GM19452 (cell line): ENCODE measurements around the gene SYCN.

Source experiments
- ATAC-seq: cut with Tn5 transposase; IDR thresholded peaks from one replicate; pipeline ENCODE4 v1.9.1; 2021; ENCODE audit not compliant: unreplicated experiment

SYCN gene

DNA sequence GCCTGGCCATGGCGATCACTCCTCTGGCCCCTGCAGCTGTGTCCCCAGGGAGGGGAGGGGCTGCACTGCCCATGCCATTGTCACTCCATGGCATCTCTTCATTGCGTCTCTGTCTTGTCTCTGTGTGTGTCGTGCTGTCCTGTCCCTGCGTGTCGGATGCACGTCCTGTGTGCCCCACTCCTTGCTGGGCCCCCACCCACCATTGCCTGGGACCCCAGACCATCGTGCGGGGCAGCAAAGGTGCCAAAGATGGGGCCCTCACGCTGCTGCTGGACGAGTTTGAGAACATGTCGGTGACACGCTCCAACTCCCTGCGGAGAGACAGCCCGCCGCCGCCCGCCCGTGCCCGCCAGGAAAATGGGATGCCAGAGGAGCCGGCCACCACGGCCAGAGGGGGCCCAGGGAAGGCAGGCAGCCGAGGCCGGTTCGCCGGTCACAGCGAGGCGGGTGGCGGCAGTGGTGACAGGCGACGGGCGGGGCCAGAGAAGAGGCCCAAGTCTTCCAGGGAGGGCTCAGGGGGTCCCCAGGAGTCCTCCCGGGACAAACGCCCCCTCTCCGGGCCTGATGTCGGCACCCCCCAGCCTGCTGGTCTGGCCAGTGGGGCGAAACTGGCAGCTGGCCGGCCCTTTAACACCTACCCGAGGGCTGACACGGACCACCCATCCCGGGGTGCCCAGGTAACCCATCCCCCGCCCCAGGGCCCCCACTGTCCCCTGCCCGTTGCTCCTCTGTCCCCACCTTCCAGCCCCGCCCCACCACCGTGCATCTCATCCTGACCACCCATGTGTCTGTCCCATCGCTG is 31.2 kb downstream of the SYCN start:
- no peak for ATAC-seq

DNA sequence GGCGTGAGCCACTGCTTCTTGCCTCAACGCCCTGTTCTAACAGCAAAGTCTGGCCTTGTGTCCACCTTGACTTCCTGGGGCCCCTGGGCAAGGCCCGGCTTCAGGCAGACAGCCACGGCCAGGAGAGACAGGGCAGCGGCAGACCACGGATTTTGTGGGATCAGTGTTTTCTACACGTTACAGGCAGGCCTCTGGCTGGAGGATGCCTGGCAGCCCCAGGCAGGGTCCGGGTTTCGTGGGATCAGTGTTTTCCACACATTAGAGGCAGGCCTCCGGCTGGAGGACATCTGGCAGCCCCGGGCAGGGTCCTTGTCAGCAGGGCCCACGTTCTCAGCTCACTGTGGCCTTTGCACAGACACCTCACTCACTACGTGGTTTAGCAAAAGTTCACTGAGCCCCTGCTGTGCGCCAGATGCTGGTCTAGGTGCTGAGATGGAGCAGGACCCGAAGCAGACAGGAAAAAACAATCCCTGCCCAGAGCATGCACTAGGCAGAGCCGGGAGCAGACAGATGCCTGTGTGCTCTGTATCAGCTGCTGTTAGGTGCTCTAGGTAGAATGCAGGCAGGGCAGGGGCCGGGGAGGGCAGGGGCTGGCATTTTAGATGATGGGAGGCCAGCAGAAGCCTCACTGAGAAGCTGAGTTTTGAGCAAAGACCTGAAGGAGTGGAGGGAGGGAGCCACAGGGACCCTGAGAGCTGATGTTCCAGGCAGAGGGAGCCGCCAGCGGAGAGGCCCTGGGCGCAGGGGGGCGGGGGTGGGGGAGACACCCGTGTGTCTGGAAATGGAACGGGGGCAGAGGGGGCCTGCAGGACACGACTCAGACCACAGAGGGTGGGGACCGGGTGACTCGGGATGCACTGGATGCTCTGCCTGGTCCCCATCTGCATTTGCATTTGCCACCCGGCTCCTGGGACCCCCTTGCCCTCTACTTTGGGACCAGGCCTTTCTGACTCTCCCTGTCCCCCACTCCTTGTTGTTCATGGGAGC is 32.3 kb downstream of the SYCN start:
- no peak for ATAC-seq

DNA sequence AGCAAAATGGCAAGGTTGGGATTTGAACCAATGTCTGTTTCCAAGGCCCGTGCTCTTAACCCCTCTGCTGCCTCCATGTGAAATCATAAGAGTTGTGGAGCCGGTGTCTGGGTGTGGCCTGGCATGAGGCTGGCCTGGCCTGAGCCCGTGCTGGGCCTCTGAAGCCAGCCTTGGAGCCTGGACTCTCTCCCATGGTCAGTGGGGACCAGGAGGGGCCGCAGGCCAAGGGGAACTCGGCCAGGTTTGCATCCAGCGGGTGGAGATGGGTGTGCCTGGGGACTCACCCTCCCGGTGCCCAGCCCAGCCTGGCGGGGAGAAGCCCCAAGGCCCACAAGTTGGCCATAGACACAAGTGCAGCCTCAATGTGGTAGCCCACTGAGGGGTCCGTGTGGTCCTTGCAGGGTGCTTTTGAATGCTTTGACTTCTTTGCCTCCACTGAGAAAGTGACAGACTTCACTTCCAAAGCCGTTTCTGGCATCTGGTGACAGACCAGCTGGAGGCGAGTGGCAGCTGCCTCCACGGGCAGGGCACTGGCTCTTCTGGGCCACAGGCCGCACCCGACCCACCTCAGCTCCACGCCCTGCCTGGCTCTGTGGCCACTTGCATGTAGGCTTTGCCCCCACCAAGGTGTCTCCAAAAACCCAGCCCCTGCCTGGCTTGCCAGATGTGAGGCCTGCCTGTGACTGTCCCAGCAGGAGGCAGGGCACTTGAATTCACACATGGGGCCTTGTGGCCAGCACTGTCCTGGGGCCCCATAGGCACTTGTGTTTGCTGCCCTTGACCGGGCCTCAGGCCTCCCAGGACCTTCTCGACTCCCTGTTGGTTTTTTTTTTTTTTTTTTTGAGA is 33.5 kb downstream of the SYCN start:
- no peak for ATAC-seq

DNA sequence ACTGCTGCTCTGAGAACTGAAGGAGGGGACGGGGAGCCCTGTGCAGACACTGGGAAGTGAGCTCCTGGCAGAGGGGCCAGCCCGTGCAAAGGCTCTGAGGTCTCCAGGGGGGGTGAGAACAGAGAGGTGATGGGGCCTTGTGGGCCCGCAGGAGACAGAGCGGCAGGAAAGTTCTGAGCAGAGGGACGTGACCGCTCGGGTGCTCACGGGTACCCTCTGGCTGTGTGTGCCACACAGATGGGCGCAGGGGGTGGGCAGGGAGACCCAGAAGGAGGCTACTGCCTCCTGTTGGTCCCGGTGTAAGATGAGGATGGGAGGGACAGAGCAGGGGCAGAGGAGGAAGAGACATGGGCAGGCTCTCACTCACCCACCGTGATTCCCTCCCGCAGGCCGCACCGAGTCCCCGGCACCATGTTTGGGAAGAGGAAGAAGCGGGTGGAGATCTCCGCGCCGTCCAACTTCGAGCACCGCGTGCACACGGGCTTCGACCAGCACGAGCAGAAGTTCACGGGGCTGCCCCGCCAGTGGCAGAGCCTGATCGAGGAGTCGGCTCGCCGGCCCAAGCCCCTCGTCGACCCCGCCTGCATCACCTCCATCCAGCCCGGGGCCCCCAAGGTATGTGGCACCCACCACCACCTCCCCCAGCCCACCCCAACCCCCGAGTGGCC is 34.8 kb downstream of the SYCN start:
- ATAC-seq: no peak

DNA sequence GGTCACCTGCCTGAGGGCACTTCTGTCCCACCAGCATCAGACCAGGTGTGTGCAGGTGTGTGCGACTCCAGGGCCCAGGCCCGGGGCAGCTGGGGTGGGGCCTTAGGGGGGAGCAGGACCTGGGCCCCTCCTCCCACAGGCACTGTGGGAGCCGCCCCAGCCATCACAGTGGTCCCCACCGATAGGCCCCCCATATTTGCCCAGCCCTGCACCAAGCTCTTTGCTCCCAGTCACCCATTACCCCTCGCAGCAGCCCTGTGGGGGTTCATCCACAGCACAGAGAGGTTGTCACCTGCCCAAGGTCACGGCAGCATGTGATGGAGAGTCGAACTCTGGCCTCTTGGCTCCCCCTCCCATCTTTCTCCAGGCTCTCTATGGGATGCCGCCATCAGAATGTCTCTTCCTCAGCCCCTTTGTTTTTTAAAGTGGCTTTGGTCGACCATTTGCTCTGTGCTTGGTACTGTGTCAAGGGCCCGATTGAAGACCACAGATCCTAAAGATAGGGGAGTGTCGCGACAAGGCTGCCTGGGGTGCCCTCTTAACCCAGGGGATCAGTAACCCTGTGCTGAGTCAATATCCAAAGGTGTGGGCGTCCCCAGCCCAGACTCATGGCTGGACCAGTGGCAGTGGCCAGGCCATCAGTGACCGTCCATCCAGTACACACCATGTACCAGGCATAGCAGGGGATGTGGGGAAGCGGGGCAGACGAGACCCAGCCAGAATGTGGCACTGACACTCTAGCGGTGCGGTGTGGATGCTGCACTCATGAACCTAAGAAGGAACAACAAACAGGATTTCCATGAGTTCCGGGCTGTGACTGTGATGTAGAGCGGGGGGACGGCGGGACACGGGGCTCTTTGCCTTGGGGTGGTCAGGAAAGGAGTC is 35.6 kb downstream of the SYCN start:
- no peak for ATAC-seq

DNA sequence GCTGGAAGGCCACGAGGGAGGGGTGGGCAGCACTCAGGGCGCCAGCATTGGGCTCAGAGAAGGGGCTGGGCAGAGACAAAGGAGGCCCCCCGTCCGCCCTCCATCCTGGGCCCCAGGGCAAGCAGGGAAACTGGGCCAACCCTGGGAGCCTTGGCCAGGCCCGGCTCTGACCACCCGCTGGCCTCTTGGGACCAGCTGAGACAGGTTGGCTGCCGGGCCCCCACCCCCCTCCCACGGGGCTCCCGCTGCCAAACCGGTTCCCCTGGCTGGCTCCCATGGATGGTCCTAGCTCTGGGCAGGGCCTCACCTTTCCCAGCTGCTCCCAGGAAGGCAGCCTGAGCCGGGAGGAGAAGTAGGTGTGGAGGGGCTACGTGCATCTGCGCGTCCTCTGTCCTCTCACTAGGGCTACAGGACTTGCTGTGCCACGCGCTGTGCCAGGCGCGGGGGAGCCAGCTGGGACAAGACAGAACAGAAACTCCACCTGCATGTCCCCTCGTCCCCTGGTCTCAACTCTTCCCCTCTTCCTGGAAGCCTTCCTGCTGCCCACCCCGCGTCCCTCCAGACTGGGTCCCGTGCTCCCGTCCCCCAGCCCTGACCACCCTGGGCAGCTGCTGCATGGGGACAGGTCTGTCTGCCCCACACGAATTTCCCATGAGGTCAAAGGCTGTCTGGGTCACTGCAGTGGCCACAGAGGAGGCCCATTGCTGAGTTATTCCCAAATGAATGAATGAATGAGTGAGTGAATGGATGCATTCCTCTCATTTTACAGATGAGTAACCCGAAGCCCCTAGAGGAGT is 36.4 kb downstream of the SYCN start:
- ATAC-seq: no peak

DNA sequence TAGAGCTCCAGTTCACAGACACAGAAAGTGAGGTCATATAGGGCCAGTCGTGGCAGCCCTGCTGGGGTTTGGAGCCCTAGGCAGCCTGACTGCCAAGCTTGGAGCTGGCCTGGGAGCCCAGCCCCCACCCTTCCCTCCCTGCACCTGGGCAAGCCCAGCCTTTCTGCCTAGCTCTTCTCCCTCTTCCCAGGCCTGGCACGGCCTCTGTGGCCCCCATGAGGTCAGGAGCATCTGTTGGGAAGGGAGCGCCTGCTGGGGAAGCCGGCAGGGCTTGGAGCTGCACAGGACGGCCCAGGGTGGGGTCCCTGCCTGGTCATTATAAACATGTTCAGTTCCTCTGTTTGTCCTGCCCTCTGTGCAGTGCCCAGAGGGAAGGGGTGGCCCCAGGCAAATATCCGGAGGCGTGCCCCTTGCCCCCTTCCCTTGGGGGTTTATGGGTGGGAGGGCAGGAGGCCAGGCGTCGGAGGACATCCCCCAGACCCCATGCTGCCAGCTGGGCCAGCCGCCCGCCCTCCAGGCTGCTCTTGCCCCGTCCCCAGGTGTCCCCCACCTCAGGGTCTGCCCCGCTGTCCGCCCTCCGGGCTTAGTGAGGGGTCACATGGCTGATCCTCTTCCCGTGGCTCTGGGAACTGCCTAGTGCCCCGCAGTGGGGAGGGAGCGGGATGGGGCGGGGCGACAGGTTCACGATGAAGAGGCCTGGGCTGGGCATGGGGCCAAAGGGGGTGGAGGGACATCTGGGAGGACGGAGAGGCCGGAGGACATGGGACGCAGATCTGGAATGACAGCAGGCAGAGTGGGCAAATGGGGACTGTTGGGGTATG is 37.3 kb downstream of the SYCN start:
- no peak for ATAC-seq

DNA sequence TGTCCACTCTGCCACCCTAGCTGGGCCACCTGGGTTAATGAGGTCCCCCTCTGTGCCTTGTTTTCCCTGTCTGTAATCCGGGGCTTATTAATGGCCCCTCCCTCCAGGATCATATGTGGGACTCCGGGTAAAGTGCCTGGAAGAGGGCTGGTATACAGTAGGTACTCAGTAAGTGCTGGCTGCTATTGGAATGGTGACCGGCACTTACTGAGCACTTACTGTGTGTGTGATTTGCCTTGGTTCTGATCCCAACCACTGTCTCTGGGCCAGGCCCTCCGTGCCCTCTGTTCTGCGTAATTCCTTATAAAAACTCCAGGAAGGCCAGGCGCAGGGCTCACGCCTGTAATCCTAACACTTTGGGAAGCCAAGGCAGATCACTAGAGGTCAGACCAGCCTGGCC is 38.2 kb downstream of the SYCN start:
- no peak for ATAC-seq

DNA sequence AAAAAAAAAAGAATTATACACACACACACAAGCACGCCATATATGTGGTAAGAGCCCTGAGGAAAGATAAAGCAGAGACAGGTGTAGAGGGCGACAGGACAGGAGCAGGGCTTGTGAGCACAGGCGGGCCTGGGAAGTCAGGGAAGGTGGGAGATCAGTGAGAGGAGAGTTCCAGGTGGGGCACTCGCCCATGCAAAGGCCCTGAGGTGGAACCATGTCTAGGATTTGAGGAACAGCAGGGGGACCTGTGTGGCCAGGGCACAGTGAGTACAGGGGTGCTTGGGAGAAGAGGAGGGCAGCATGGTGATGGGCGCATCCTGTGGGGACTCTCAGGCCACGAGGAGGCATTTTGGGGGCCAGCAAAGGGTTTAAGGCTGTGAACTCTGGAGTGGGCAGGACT is 39.8 kb downstream of the SYCN start:
- no peak for ATAC-seq

DNA sequence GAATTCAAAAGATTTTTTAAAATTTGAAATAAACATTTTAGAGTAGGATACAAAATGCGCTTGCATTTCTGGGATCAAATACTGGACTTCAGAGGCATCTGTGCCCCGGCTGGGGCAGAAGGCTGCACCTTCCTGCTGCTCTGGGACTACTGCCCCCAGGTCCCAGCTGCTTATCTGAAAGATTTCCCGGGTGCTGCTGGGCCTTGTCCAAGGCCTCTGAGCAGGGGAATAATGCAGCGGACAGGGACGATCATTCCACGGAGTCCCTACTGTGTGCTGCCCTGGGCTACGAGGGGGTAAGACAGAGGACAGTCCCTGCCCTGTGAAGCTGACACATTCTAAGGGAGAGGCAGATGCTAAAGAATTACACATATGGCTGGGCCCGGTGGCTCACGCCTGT is 40.4 kb downstream of the SYCN start:
- ATAC-seq: no peak

DNA sequence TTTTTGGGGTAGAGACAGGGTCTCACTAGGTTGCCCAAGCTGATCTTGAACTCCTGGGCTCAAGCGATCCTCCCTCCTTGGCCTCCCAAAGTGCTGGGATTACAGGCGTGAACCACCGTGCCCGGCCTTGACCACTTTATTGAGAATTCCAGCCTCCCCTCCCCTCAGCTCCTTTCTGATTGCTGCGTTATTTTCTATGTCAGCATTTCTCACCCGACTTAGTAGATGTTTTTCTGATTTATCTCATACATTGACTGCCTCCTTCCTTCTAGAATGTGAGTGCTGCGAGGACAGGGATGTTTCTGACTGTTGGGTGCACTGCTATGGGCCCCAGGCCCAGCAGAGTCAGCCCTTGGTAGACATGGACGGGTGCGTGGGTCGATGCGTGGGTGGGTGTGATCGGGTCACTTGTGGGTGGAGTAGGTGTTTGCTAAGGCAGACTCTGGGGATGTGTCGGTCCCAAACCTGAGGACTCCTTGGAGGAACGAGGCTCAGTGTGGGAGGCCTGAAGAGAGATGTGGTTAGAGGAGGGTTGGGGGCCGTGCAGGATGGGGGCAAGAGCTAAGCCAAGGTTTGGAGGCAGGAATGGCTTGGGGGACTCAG is 41.5 kb downstream of the SYCN start:
- no peak for ATAC-seq

DNA sequence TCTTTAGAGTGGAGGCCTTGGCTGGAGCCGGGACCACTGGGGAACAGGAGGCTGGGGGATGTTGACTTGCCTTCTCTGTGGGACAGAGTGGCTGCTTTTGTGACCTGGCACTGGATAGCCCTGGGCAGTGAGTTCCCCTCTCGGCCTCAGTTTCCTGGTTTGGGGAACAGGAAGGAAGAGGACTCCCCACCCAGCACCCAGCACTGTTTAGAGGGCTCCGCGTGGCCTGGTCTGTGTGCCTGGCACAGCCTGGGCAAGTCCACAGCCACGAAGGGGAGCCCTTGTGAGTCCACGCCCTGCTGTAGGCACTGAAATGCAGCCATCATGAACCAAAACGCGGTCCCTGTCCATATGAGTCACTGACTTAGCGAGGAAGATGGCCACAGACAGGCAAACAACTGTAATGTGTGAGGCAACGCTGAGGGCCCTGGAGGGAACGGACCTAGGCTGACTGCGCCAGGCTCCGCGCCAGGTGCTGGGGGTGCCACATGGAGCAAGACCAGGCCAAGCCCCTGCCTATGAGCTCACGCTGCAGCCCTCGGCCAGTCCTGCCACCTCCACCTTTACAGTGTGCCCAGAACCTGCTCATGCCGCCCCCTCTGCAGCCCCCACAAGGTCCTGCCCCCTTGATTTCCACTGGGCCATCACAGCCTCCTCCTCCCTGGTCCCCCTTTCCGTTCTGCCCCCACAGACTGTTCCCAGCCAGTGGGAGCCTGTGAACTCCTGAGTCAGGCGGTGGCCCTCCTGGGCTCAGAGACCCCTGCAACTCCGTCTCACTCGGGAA is 43.0 kb downstream of the SYCN start:
- ATAC-seq: no peak

DNA sequence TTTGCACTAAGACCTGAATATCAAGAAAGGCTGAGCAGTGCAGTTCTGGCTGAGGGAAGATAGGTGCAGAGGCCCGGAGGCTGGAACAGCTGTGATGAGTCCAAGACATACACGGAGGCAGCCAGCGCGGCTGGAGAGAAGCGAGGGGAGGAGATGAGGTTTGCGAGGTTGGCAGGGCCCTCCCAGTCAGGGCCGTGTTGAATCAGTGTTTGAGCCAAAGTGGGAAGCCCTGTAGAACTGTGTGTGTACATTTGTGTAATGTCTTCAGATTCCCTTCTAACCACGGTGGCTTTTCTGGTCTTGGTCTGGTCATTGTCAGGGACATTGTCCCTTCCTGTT is 43.6 kb downstream of the SYCN start:
- no peak for ATAC-seq

DNA sequence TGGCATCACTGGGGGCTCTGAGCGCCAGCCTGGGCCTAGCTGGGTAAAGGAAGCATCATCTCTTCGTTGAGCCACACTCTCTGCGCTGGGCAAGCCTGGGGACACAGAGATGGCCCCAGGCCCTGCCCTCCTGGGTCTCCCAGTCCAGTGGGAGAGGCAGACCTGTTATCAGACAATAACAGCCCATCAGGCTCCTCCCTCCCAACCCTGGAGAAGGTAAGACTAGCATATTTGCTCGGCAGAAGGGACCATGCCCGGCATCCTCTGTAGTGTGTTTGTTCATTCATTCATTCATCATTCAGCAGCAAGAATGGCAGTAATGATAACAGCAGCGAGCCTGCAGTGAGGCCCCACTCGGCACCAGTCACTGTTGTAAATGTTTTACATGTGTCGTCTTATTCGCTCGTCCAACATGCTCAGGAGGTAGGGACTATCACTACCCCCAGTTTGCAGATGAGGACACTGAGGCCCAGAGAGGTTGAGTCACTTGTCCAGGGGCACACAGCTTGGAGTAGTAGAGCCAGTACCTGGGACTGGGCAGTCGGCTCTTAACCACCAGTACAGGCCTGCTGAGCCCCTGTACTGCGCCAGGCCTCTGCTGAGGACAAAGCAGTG is 45.3 kb downstream of the SYCN start:
- no peak for ATAC-seq

DNA sequence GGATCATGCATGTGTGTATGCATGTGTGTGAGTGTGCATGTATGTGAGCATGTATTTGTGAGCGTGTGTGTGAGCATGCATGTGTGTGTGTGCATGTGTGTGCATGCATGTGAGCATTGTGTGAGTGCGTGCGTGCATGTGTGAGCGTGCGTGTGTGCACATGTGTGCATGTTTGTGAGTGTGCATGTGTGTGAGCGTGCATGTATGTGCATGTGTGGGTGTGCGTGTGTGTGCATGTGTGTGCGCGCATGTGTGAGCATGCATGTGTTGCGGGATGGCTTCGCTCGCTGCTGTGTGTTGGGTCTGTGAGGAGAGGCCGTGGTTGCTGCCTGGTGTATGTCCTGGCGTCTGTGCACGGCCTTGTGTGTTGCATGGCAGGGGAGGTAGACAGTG is 46.1 kb downstream of the SYCN start:
- ATAC-seq: no peak

DNA sequence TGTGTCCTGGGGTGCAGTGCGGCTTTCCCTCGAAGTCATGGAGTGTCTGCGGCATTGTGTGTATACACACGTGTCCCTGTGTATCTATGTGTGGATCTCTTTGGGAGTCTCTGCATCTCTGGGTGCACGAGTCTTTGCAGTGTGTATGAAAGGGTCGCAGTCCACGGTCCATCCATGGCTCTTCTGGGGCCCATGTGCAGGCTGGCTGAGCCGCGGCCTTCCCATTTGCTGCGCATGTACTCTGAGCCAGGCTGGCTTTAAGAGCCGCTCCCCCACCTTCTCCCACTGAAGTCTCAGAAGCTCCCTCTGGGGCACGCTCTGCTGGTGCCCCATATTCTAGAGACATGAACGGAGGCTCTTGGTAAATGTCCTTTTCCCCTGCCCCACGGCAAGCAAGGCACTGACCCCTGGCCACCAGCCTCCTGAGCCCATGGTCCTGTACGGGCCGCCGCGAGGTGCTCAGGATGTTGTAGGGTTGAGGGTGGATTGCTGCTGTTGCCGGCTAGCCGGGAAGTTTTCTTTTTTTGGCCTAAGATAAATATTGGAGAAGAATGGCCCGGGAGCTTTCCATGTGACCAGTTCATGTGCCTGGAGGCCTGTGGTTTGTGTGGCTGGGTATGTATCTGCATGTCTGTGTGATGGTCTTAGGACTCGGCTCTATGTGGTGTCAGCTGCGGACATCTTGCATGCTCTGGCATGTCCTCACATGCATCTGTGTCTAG is 46.6 kb downstream of the SYCN start:
- no peak for ATAC-seq
